K562 (cell line): ENCODE measurements around the gene DEGS2. TPM values are rescaled to one million over a fixed set of nuclear protein-coding genes. Genes with fewer than 3 reads are reported as not detected.

Source experiments
- CHCHD3 ChIP-seq: fragments of 250-450 bp; sonication (Bioruptor Pico); IDR thresholded peaks from 2 replicates; pipeline ENCODE4 v2.1.2; 2022; ENCODE audit warnings: mild to moderate bottlenecking
- EP300 ChIP-seq: IDR thresholded peaks from 2 replicates; pipeline ENCODE4 v1.6.1; 2012; ENCODE audit warnings: low read length, improper control_type of control experiment
- GTF2F1 ChIP-seq: IDR thresholded peaks from 2 replicates; pipeline ENCODE4 v1.6.1; 2011; ENCODE audit warnings: low read depth, low read length, improper control_type of control experiment
- HDAC1 ChIP-seq, 2 experiments: fragments of 450-650 bp; IDR thresholded peaks; 2 replicates each; pipeline ENCODE4 v1.6.1; 2016 to 2017; ENCODE audit warnings: inconsistent platforms in 1 of 2, mild to moderate bottlenecking in 1 of 2, moderate library complexity in 1 of 2
- KDM1A ChIP-seq, 2 experiments: fragments of 450-650 bp; IDR thresholded peaks; 2 replicates each; pipeline ENCODE4 v1.6.1; 2016; ENCODE audit warnings: mild to moderate bottlenecking in 2 of 2
- MTA2 ChIP-seq: fragments of 450-650 bp; IDR thresholded peaks from 2 replicates; pipeline ENCODE4 v1.6.1; 2016; ENCODE audit warnings: low read depth
- MTF1 ChIP-seq: fragments of 250-450 bp; sonication (Bioruptor Pico); IDR thresholded peaks from 2 replicates; pipeline ENCODE4 v1.9.0; 2021; ENCODE audit warnings: moderate library complexity, mild to moderate bottlenecking, inconsistent platforms, borderline replicate concordance
- MYC ChIP-seq, 2 experiments: fragments of 250-450 bp in 1 of 2; sonication (Bioruptor Pico) in 1 of 2; IDR thresholded peaks; 2 replicates each; pipeline versions ENCODE4 v1.5.1 to v1.6.1; 2012 to 2021; ENCODE audit warnings: low read depth in 2 of 2, borderline replicate concordance in 1 of 2, improper control_type of control experiment in 1 of 2, low read length in 1 of 2, mild to moderate bottlenecking in 1 of 2, moderate library complexity in 1 of 2
- NCOA4 ChIP-seq: fragments of 450-650 bp; IDR thresholded peaks from 2 replicates; pipeline ENCODE4 v1.6.1; 2018; ENCODE audit warnings: mild to moderate bottlenecking; ENCODE audit not compliant: partially characterized antibody
- NRF1 ChIP-seq, 2 experiments: fragments of 450-650 bp; IDR thresholded peaks in 1 of 2; conservative IDR thresholded peaks in 1 of 2; 2 replicates each; pipeline ENCODE4 v1.6.1; 2014; ENCODE audit warnings: mild to moderate bottlenecking in 2 of 2
- SMC3 ChIP-seq: conservative IDR thresholded peaks from 2 replicates; pipeline ENCODE4 v1.6.1; 2011; ENCODE audit warnings: low read depth, low read length, improper control_type of control experiment; ENCODE audit not compliant: insufficient read depth
- TAF15 ChIP-seq: fragments of 200-400 bp; formaldehyde crosslinking; IDR thresholded peaks from 2 replicates; pipeline ENCODE4 v1.6.1; 2017; ENCODE audit warnings: mild to moderate bottlenecking, low read depth, low read length, moderate library complexity
- TRIM24 ChIP-seq, 2 experiments: fragments of 450-650 bp; IDR thresholded peaks; 2 replicates each; pipeline ENCODE4 v1.6.1; 2016
- ZNF324 ChIP-seq: fragments of 250-450 bp; sonication (Bioruptor Pico); IDR thresholded peaks from 2 replicates; pipeline ENCODE4 v1.4.0; 2020; ENCODE audit warnings: mild to moderate bottlenecking
- polyA plus RNA-seq, 8 experiments: library from polyadenylated mRNA; depleted of rRNA in 4 of 8; stranded (reverse) in 5 of 8; unstranded in 3 of 8; fragments of >200 nt; fragmentation: Nextera tagmentation in 2 of 8; fragmentation: Illumina TruSeq in 1 of 8; extraction: Ambion mirVana in 2 of 8; extraction: Trizol in 1 of 8; gene quantifications; 2 replicates each; pipeline versions ENCODE4 v1.2.1 to v1.2.3, GENCODE V29; 2011 to 2014; ENCODE audit warnings: inconsistent platforms in 1 of 8, missing spikeins in 1 of 8
- total RNA-seq, 7 experiments: library from RNA; depleted of rRNA in 6 of 7; stranded (reverse); fragments of >200 nt in 6 of 7; fragmentation: Illumina TruSeq in 2 of 7; extraction: Trizol in 2 of 7; gene quantifications; 2 replicates each; pipeline versions ENCODE4 v1.2.1 to v1.2.3, GENCODE V29; 2011 to 2021; ENCODE audit warnings: low replicate concordance in 1 of 7
- TF ChIP-seq, protein P1 (sequence below), 2 experiments: IDR thresholded peaks; 2 replicates each; pipeline ENCODE4 v1.6.1; 2012; ENCODE audit warnings: improper control_type of control experiment in 2 of 2, low read depth in 2 of 2, low read length in 2 of 2, borderline replicate concordance in 1 of 2
- TF ChIP-seq, protein P2 (sequence below): fragments of 450-650 bp; IDR thresholded peaks from 2 replicates; pipeline ENCODE4 v1.6.1; 2016; ENCODE audit warnings: borderline replicate concordance
- TF ChIP-seq, protein P3 (sequence below): fragments of 250-450 bp; sonication (Bioruptor Pico); IDR thresholded peaks from 2 replicates; pipeline ENCODE4 v1.5.0; 2021
- TF ChIP-seq, protein P4 (sequence below), 2 experiments: fragments of 150-350 bp in 1 of 2; IDR thresholded peaks; 2 replicates each; pipeline ENCODE4 v1.6.1; 2012 to 2016; ENCODE audit warnings: low read depth in 2 of 2, low read length in 2 of 2, mild to moderate bottlenecking in 1 of 2, moderate library complexity in 1 of 2
- TF ChIP-seq, protein P5 (sequence below): sonication (generic); formaldehyde crosslinking; IDR thresholded peaks from 2 replicates; pipeline ENCODE4 v1.9.0; 2022; ENCODE audit warnings: mild to moderate bottlenecking, missing genetic modification reagents

Gene DEGS2
- total and polyA plus RNA-seq, 9 of the 15 experiments (the other 6 are each of a cell fraction or from before 2014, with no cell fraction given) = 0.22 to 2.9 (median 0.70) TPM

DNA sequence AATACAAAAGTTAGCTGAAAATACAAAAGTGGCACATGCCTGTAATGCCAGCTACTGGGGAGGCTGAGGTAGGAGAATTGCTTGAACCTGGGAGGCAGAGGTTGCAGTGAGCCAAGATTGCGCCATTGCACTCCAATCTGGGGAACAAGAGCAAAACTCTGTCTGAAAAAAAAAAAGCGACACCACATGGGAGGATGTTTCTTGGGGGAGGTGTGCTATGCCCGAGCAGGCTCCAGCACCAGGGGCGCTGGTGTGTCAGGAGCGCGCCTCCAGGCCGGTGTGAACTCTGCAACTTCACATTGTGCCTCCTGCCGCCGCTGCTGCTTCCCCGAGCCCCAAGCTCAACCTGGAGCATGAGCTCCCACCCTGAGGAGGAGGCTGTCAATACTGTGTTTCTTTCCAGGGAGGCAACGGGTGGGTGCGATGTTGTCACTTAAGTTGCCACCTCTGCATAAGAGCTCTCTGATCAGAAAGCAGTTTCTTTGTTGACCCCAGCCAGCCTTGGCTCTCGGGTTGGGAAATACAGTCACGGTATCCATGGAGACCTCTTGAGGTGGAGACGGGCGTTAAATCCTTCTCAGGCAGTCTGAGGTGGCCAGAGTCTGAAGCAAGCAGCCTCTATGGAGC lies 18.9 kb downstream of the DEGS2 start (continued):
- TF ChIP-seq TAF15 (no peak), MTF1 (no peak), NCOA4 (no peak), MTA2 (no peak), ZNF324 (CRISPR knock-in tag) (no peak), HDAC1 (IDR thresholded peaks at IDR 0.05) (peak in 1 of 2 experiments; percentile 51; a peak in 2 of 4 replicates), CHCHD3 (CRISPR knock-in tag) (no peak), EP300 (peak; percentile 19; the same call in 1 of the 2 replicates), TRIM24 (IDR thresholded peaks at IDR 0.05) (no peak), MYC (IDR thresholded peaks at IDR 0.05; ENCODE audit: low read depth, low read length) (peak; percentile 93), MYC (CRISPR knock-in tag; IDR thresholded peaks at IDR 0.05; ENCODE audit: borderline replicate concordance, low read depth) (no peak), NRF1 (conservative IDR thresholded peaks at IDR 0.05 in 1 of 2, IDR thresholded peaks at IDR 0.05 in 1 of 2) (peak; percentile 39 to 57; a peak in 3 of 4 replicates), SMC3 (peak; percentile 41), KDM1A (IDR thresholded peaks at IDR 0.05) (peak in 1 of 2 experiments; percentile 38; a peak in 2 of 4 replicates), GTF2F1 (no peak)
- TF ChIP-seq, protein P1, sequence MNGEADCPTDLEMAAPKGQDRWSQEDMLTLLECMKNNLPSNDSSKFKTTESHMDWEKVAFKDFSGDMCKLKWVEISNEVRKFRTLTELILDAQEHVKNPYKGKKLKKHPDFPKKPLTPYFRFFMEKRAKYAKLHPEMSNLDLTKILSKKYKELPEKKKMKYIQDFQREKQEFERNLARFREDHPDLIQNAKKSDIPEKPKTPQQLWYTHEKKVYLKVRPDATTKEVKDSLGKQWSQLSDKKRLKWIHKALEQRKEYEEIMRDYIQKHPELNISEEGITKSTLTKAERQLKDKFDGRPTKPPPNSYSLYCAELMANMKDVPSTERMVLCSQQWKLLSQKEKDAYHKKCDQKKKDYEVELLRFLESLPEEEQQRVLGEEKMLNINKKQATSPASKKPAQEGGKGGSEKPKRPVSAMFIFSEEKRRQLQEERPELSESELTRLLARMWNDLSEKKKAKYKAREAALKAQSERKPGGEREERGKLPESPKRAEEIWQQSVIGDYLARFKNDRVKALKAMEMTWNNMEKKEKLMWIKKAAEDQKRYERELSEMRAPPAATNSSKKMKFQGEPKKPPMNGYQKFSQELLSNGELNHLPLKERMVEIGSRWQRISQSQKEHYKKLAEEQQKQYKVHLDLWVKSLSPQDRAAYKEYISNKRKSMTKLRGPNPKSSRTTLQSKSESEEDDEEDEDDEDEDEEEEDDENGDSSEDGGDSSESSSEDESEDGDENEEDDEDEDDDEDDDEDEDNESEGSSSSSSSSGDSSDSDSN (IDR thresholded peaks at IDR 0.05; ENCODE audit: borderline replicate concordance in 1 of 2, low read depth in 2 of 2, low read length in 2 of 2) = peak in 1 of 2 experiments; percentile 61; a peak in 1 of 4 replicates
- TF ChIP-seq, protein P2, sequence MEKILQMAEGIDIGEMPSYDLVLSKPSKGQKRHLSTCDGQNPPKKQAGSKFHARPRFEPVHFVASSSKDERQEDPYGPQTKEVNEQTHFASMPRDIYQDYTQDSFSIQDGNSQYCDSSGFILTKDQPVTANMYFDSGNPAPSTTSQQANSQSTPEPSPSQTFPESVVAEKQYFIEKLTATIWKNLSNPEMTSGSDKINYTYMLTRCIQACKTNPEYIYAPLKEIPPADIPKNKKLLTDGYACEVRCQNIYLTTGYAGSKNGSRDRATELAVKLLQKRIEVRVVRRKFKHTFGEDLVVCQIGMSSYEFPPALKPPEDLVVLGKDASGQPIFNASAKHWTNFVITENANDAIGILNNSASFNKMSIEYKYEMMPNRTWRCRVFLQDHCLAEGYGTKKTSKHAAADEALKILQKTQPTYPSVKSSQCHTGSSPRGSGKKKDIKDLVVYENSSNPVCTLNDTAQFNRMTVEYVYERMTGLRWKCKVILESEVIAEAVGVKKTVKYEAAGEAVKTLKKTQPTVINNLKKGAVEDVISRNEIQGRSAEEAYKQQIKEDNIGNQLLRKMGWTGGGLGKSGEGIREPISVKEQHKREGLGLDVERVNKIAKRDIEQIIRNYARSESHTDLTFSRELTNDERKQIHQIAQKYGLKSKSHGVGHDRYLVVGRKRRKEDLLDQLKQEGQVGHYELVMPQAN = no peak
- TF ChIP-seq, protein P3, sequence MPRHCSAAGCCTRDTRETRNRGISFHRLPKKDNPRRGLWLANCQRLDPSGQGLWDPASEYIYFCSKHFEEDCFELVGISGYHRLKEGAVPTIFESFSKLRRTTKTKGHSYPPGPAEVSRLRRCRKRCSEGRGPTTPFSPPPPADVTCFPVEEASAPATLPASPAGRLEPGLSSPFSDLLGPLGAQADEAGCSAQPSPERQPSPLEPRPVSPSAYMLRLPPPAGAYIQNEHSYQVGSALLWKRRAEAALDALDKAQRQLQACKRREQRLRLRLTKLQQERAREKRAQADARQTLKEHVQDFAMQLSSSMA (CRISPR knock-in tag) = no peak
- TF ChIP-seq, protein P4, sequence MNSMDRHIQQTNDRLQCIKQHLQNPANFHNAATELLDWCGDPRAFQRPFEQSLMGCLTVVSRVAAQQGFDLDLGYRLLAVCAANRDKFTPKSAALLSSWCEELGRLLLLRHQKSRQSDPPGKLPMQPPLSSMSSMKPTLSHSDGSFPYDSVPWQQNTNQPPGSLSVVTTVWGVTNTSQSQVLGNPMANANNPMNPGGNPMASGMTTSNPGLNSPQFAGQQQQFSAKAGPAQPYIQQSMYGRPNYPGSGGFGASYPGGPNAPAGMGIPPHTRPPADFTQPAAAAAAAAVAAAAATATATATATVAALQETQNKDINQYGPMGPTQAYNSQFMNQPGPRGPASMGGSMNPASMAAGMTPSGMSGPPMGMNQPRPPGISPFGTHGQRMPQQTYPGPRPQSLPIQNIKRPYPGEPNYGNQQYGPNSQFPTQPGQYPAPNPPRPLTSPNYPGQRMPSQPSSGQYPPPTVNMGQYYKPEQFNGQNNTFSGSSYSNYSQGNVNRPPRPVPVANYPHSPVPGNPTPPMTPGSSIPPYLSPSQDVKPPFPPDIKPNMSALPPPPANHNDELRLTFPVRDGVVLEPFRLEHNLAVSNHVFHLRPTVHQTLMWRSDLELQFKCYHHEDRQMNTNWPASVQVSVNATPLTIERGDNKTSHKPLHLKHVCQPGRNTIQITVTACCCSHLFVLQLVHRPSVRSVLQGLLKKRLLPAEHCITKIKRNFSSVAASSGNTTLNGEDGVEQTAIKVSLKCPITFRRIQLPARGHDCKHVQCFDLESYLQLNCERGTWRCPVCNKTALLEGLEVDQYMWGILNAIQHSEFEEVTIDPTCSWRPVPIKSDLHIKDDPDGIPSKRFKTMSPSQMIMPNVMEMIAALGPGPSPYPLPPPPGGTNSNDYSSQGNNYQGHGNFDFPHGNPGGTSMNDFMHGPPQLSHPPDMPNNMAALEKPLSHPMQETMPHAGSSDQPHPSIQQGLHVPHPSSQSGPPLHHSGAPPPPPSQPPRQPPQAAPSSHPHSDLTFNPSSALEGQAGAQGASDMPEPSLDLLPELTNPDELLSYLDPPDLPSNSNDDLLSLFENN (IDR thresholded peaks at IDR 0.05; ENCODE audit: low read depth in 2 of 2, low read length in 2 of 2) = 0 out of 4 replicates have a peak, but pooled peaks of 1 of the 2 experiments have one; percentile 39
- TF ChIP-seq, protein P5, sequence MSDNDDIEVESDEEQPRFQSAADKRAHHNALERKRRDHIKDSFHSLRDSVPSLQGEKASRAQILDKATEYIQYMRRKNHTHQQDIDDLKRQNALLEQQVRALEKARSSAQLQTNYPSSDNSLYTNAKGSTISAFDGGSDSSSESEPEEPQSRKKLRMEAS (CRISPR knock-in tag) = peak; percentile 73; the same call in 1 of the 2 replicates
